Measurements from ENCODE around the gene SLC27A5. TPM values are rescaled to one million over a fixed set of nuclear protein-coding genes. Genes with fewer than 3 reads are reported as not detected.

SLC27A5 gene
- total and polyA plus RNA-seq, 2 of the 13 experiments (the other 11 are each of a cell fraction or from before 2014, with no cell fraction given), result 30.3 to 40.2 TPM

GRCh38 chr19:58519355-58520256 is 7.8 kb upstream of the SLC27A5 start, which contains the start of gene ZBTB45 (continued):
- TF ChIP-seq ZNF615 (CRISPR knock-in tag; IDR thresholded peaks at IDR 0.05; ENCODE audit: borderline replicate concordance) (no peak), GMEB2 (CRISPR knock-in tag; IDR thresholded peaks at IDR 0.05; ENCODE audit: low read depth) (peak; percentile 86), ZNF460 (CRISPR knock-in tag; IDR thresholded peaks at IDR 0.05; ENCODE audit: borderline replicate concordance) (peak; percentile 78; the same call in 1 of the 2 replicates), PAX8 (CRISPR knock-in tag; IDR thresholded peaks at IDR 0.05; ENCODE audit: borderline replicate concordance) (0 out of 2 replicates have a peak, but pooled peaks have one; percentile 31), TEAD2 (CRISPR knock-in tag; IDR thresholded peaks at IDR 0.05) (no peak), ZNF513 (CRISPR knock-in tag; conservative IDR thresholded peaks at IDR 0.05) (no peak), NBN (conservative IDR thresholded peaks at IDR 0.05) (no peak), SKI (IDR thresholded peaks at IDR 0.05; ENCODE audit: partially characterized antibody) (peak; percentile 96), ZNF296 (CRISPR knock-in tag; conservative IDR thresholded peaks at IDR 0.05) (no peak), MXD4 (CRISPR knock-in tag; IDR thresholded peaks at IDR 0.05) (peak; percentile 91), POGZ (CRISPR knock-in tag; IDR thresholded peaks at IDR 0.05) (peak; percentile 98), ZNF33B (CRISPR knock-in tag; IDR thresholded peaks at IDR 0.05) (peak; percentile 88), ZNF382 (CRISPR knock-in tag; IDR thresholded peaks at IDR 0.05; ENCODE audit: borderline replicate concordance) (no peak), CREM (IDR thresholded peaks at IDR 0.05) (peak; percentile 92), CREM (CRISPR knock-in tag; IDR thresholded peaks at IDR 0.05) (peak; percentile 51; the same call in 1 of the 2 replicates), MAX (IDR thresholded peaks at IDR 0.05) (peak; percentile 84; the same call in 1 of the 2 replicates), ZKSCAN8 (CRISPR knock-in tag; IDR thresholded peaks at IDR 0.05; ENCODE audit: borderline replicate concordance) (peak; percentile 87; the same call in 1 of the 2 replicates), HNF4A (CRISPR knock-in tag; IDR thresholded peaks at IDR 0.05) (peak; percentile 34), TBX2 (CRISPR knock-in tag; IDR thresholded peaks at IDR 0.05; ENCODE audit: borderline replicate concordance) (peak; percentile 93), ZNF34 (CRISPR knock-in tag; IDR thresholded peaks at IDR 0.05; ENCODE audit: borderline replicate concordance) (peak; percentile 99), PHF8 (CRISPR knock-in tag; IDR thresholded peaks at IDR 0.05) (peak; percentile 98), ZBTB25 (CRISPR knock-in tag; IDR thresholded peaks at IDR 0.05) (peak; percentile 100), SMAD3 (CRISPR knock-in tag; IDR thresholded peaks at IDR 0.05) (peak; percentile 98), ZNF800 (CRISPR knock-in tag; IDR thresholded peaks at IDR 0.05) (0 out of 2 replicates have a peak, but pooled peaks have one; percentile 12)

Data from HepG2 (cell line).